Measurements from ENCODE around the gene CCSER1.
"Not testable (repeated sequence)": the region's sequence is repeated elsewhere in the genome, so short reads cannot be mapped to it uniquely, and the experiment has no call there.

The CCSER1 gene

DNA sequence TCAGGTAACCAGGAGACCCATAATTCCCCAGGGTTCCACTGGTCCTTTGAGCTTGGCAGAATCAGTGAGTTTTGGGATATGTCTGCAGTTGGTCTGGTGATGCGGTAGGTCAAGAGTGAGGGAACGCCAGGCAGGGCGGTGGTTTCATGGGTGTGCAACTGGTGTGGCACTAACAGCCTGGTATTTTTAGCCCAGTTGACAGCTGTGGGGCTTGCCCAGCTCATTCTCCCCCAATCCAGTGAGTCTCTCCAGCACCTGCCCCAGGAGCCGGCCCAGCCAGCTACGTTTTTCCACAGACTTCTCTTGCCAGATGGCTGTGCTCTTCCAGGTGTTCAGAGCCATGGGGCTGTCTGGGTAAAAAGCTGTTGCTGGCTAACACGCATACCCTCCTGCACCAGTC, 1019.9 kb downstream of the CCSER1 start:
- TF ChIP-seq, protein P1, sequence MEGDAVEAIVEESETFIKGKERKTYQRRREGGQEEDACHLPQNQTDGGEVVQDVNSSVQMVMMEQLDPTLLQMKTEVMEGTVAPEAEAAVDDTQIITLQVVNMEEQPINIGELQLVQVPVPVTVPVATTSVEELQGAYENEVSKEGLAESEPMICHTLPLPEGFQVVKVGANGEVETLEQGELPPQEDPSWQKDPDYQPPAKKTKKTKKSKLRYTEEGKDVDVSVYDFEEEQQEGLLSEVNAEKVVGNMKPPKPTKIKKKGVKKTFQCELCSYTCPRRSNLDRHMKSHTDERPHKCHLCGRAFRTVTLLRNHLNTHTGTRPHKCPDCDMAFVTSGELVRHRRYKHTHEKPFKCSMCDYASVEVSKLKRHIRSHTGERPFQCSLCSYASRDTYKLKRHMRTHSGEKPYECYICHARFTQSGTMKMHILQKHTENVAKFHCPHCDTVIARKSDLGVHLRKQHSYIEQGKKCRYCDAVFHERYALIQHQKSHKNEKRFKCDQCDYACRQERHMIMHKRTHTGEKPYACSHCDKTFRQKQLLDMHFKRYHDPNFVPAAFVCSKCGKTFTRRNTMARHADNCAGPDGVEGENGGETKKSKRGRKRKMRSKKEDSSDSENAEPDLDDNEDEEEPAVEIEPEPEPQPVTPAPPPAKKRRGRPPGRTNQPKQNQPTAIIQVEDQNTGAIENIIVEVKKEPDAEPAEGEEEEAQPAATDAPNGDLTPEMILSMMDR (conservative IDR thresholded peaks at IDR 0.05; ENCODE audit: low read depth), result no peak
- CTCF ChIA-PET, result no interaction called here
- DNase-seq (ENCODE audit: low spot score), result no peak
- POLR2A ChIA-PET (ENCODE audit: low non-redundant PET), result no interaction called here
- H3K27ac ChIP-seq, result no peak overlapping the region

DNA sequence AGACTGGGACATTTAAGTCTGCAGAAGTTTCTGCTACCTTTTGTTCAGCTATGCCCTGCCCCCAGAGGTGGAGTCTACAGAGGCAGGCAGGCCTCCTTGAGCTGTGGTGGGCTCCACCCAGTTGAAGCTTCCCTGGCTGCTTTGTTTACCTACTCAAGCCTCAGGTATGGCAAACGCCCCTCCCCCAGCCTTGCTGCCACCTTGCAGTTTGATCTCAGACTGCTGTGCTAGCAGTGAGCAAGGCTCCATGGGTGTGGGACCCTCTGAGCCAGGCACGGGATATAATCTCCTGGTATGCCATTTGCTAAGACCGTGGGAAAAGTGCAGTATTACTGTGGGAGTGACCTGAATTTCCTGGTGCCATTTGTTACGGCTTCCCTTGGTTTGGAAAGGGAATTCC, 1026.8 kb downstream of the CCSER1 start:
- CTCF ChIA-PET; H3K27ac ChIP-seq; DNase-seq (ENCODE audit: low spot score); POLR2A ChIA-PET (ENCODE audit: low non-redundant PET): not testable (repeated sequence)

DNA sequence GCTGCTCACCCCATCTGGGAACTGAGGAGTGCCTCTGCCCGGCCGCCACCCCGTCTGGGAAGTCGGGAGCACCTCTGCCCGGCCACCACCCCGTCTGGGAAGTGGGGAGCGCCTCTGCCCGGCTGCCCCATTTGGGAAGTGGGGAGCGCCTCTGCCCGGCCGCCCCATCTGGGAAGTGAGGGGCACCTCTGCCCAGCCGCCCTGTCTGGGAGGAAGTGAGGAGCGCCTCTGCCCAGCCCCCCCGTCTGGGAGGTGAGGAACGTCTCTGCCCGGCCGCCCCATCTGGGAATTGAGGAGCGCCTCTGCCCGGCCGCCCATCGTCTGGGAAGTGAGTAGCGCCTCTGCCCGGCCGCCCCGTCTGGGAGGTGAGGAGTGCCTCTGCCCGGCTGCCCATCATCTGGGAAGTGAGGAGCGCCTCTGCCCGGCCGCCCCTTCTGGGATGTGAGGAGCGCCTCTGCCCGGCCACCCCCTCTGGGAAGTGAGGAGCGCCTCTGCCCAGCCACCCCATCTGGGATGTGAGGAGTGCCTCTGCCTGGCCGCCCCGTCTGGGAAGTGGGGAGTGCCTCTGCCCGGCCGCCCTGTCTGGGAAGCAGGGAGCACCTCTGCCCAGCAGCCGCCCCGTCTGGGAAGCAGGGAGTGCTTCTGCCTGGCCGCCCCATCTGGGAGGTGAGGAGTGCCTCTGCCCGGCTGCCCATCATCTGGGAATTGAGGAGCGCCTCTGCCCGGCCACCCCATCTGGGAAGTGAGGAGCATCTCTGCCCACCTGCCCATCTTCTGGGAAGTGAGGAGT, 1040.9 kb downstream of the CCSER1 start:
- CTCF ChIA-PET; DNase-seq (ENCODE audit: low spot score); POLR2A ChIA-PET (ENCODE audit: low non-redundant PET); H3K27ac ChIP-seq: not testable (repeated sequence)

DNA sequence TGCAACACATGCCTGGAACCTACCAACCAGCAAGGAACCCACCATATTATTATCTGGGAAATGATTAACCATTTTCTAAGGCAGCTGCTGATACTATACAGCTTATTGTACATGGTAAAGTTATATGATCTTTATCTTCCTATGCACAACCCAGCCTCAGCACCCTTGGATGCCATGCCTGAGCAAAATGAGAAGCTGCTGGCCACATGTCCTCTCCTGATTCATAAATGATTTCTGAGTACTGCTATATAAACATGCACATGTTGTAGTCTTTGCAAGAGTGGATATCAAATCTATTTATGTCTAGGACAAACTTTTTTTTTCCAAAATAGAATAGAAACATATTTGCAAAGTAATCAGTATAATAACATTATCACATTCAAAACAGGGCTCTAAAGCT, 1043.6 kb downstream of the CCSER1 start:
- no peak for DNase-seq (ENCODE audit: low spot score)
- ChIA-PET POLR2A (ENCODE audit: low non-redundant PET) (no interaction called here), CTCF (interaction anchor here (0.7 kb wide), 1 partner anchor 1165 kb away, joined by 3 read pairs; no protein-coding TSS in a partner anchor)
- TF ChIP-seq, protein P1 (conservative IDR thresholded peaks at IDR 0.05; ENCODE audit: low read depth), result no peak
- H3K27ac ChIP-seq, result no peak overlapping the region

DNA sequence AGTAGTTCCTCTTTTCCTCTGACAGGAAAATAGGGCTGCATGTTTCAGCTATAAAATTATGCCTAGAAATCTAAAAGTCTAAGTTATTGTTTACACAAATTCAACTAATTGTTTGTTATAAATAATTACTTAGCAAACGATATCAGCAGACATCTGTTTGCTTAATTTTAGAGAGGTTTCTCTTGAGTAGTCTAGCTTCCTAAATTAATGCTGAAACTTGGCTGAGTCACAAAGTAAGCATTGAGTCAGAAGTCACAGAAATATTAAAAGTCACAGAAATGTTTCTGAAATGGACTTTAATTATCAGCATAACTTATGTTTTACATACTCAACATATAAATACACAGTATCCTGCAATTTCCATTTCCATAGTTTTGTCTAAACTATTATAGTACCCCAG, 1044.0 kb downstream of the CCSER1 start:
- DNase-seq (ENCODE audit: low spot score), result no peak
- no peak overlapping the region for H3K27ac ChIP-seq
- ChIA-PET CTCF (interaction anchor here (0.7 kb wide), 1 partner anchor 1165 kb away, joined by 3 read pairs; no protein-coding TSS in a partner anchor), POLR2A (ENCODE audit: low non-redundant PET) (no interaction called here)
- TF ChIP-seq, protein P1 (conservative IDR thresholded peaks at IDR 0.05; ENCODE audit: low read depth), result no peak

DNA sequence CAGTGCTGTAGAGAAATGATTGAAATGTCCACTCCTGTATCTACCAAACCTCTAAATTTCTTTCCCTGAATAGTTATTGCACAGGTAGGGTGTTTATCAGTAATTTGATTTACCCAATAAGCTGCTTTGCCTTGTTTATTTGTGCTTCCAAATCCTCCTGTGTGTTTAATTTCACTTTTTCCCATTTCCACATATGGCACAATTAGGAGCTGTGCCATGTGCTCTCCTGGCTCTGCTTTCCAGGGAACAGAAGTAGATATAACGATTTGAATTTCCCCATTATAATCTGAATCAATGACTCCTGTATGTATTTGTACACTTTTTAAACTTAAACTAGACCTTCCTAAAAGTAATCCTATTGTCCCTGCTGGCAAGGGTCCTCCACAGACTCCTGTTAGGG, 1057.9 kb downstream of the CCSER1 start:
- H3K27ac ChIP-seq; DNase-seq (ENCODE audit: low spot score); POLR2A ChIA-PET (ENCODE audit: low non-redundant PET): not testable (repeated sequence)
- CTCF ChIA-PET, result interaction anchor here (0.6 kb wide), 1 partner anchor 850 kb away, joined by 3 read pairs; no protein-coding TSS in a partner anchor

DNA sequence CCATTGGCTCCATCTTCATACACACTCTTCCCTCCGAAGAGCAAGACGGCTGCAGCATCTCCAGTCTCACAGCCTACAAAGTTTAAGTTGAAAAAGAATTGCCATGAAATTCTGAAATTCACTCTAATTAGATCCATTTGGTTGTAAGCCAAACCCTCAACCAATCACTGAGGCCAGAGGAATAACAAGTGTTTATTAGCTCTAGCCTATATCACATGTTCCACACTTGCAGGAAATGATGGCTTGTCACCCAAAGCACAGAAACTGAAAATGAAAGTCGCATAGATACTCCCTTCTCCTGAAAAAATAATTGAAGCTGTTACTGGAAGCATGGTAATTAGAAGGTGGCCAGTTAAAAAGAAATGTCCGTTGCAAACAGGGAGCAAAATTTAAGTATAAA, 1071.8 kb downstream of the CCSER1 start:
- no peak for DNase-seq (ENCODE audit: low spot score)
- no peak overlapping the region for H3K27ac ChIP-seq
- CTCF ChIA-PET, result no interaction called here
- POLR2A ChIA-PET (ENCODE audit: low non-redundant PET), result no interaction called here
- TF ChIP-seq, protein P1 (conservative IDR thresholded peaks at IDR 0.05; ENCODE audit: low read depth), result no peak

DNA sequence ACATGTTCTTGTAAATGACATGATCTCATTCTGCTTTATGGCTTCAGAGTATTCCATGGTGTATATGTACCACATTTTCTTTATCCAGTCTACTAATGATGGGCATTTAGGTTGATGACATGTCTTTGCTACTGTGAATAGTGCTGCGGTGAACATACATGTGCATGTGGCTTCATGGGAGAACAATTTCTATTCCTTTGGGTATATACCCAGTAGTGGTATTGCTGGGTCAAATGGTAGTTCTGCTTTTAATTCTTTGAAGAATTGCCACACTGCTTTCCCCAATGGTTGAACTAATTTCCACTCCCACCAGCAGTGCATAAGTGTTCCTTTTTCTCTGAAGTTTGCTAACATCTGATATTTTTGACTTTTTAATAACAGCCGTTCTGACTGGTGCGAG, 1080.3 kb downstream of the CCSER1 start:
- CTCF ChIA-PET, result no interaction called here
- H3K27ac ChIP-seq, result no peak overlapping the region
- no peak for DNase-seq (ENCODE audit: low spot score)
- POLR2A ChIA-PET (ENCODE audit: low non-redundant PET), result no interaction called here
- TF ChIP-seq, protein P1 (conservative IDR thresholded peaks at IDR 0.05; ENCODE audit: low read depth), result no peak

Measured in RWPE1 (cell line).